ENCODE measurements around the gene MCM6.

MCM6 gene

GRCh38 chr2:135831180-135831812 lies 44.9 kb downstream of the MCM6 start:
- no peak overlapping the region for H3K4me3 ChIP-seq (ENCODE audit: low read depth, low read length)
- no peak for DNase-seq (ENCODE audit: low read depth, low spot score)
- CTCF ChIA-PET = interaction anchor here (4.0 kb wide), 1 partner anchor 34 kb away, joined by 15 read pairs; no protein-coding TSS in a partner anchor
- POLR2A ChIA-PET = no interaction called here
- no peak for TF ChIP-seq CTCF (IDR thresholded peaks at IDR 0.05; ENCODE audit: insufficient read depth, low read length, missing control alignments)

- CTCF ChIA-PET = interaction anchor here (1.2 kb wide), 1 partner anchor 32 kb away, joined by 4 read pairs; no protein-coding TSS in a partner anchor
- DNase-seq (ENCODE audit: low read depth, low spot score) = no peak
- TF ChIP-seq CTCF (IDR thresholded peaks at IDR 0.05; ENCODE audit: insufficient read depth, low read length, missing control alignments) = no peak
- POLR2A ChIA-PET = no interaction called here
- H3K4me3 ChIP-seq (ENCODE audit: low read depth, low read length) = no peak overlapping the region
Measured at GRCh38 chr2:135829378-135830135, 46.7 kb downstream of the MCM6 start.

- H3K4me3 ChIP-seq (ENCODE audit: low read depth, low read length) = no peak overlapping the region
- no peak for TF ChIP-seq CTCF (IDR thresholded peaks at IDR 0.05; ENCODE audit: insufficient read depth, low read length, missing control alignments)
- DNase-seq (ENCODE audit: low read depth, low spot score) = no peak
- ChIA-PET POLR2A (no interaction called here), CTCF (interaction anchor here (1.3 to 5.1 kb wide), 2 partner anchors 17 to 29 kb away, joined by 4 to 33 read pairs; no protein-coding TSS in a partner anchor)
Measured at GRCh38 chr2:135826544-135826943, 49.7 kb downstream of the MCM6 start.

GRCh38 chr2:135825550-135826176 lies 50.6 kb downstream of the MCM6 start:
- ChIA-PET POLR2A (no interaction called here), CTCF (interaction anchor here (5.1 kb wide), 1 partner anchor 28 kb away, joined by 33 read pairs; no protein-coding TSS in a partner anchor)
- H3K4me3 ChIP-seq (ENCODE audit: low read depth, low read length) = no peak overlapping the region
- no peak for TF ChIP-seq CTCF (IDR thresholded peaks at IDR 0.05; ENCODE audit: insufficient read depth, low read length, missing control alignments)
- no peak for DNase-seq (ENCODE audit: low read depth, low spot score)

- no peak for DNase-seq (ENCODE audit: low read depth, low spot score)
- POLR2A ChIA-PET = no interaction called here
Measured at GRCh38 chr2:135825131-135825530, 51.1 kb downstream of the MCM6 start.

More at GRCh38 chr2:135825131-135825530, 51.1 kb downstream of the MCM6 start:
- no peak for TF ChIP-seq CTCF (IDR thresholded peaks at IDR 0.05; ENCODE audit: insufficient read depth, low read length, missing control alignments)
- CTCF ChIA-PET = interaction anchor here (5.1 kb wide), 1 partner anchor 28 kb away, joined by 33 read pairs; no protein-coding TSS in a partner anchor
- no peak overlapping the region for H3K4me3 ChIP-seq (ENCODE audit: low read depth, low read length)

Data from AG04449 (cell line).